ENCODE data around the gene FNDC3B.

Gene FNDC3B

DNA sequence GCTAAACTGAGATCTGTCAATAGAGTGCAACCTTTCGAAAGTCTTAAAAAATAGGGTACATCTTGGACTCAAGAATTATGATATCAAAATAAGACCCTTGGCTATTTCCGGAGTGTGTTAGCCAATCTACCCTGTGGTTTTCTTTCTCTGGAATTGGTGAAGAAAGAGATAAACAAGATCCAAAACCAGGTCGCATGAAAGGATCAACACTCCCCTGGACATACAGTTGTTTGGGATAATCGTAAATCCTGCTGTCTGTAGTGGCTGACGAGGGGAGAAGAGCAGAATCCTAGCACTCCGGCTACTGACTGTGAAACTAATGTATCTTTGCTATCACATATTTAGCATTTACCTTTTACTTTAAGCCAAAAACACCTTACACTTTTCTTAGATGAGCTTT, 30.9 kb downstream of the FNDC3B start:
- Histone ChIP-seq H3K4me1 (peaks cover 25% of the 10 kb centered on the region), H3K9me3 (no peaks in the 10 kb centered on the region; the same call in 1 of the 2 replicates), H3K36me3 (no peaks in the 10 kb centered on the region), H3K4me3 (ENCODE audit: low read depth, low read length) (no peak overlapping the region), H3K27me3 (no peaks in the 10 kb centered on the region)
- DNase-seq, result no peak
- no peak for TF ChIP-seq CTCF (IDR thresholded peaks at IDR 0.05; ENCODE audit: low read depth, low read length)

- no peak for TF ChIP-seq CTCF (IDR thresholded peaks at IDR 0.05; ENCODE audit: low read depth, low read length)
- H3K4me1 ChIP-seq, result peaks cover 24% of the 10 kb centered on the region
- H3K9me3 ChIP-seq, result no peaks in the 10 kb centered on the region; the same call in 1 of the 2 replicates
Measured at GRCh38 chr3:172070802-172071201, 31.4 kb downstream of the FNDC3B start.

DNA sequence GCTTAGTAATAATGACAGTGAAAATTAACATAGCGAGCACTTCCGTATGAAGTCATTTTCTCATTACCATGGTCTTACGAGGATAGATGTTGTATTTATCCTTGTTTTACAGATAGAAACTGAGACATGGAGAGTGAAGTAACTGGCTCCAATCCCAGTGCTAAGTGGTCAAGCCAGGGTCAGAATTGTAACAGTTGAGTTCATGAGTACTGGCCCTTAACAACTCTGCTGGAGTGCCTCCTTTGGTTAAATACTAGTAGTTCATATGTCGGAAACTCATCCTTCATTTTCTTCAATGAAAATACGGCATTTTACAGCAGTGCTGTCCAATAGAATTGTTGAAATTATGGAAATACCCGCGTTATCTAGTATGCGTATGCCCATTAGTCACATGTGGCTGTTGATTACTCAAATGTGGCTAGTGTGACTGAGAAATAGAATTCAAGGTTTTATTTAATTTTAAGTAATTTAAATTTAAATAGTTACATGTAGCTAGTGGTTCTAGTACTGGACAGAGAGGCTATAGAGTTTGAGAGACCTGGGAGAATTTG, 32.5 kb downstream of the FNDC3B start:
- TF ChIP-seq CTCF (IDR thresholded peaks at IDR 0.05; ENCODE audit: low read depth, low read length), result no peak
- Histone ChIP-seq H3K4me3 (ENCODE audit: low read depth, low read length) (no peak overlapping the region), H3K36me3 (no peaks in the 10 kb centered on the region), H3K4me1 (peaks cover 23% of the 10 kb centered on the region), H3K27me3 (no peaks in the 10 kb centered on the region), H3K9me3 (no peaks in the 10 kb centered on the region; the same call in 1 of the 2 replicates)
- DNase-seq, result no peak

More at GRCh38 chr3:172070802-172071201, 31.4 kb downstream of the FNDC3B start:
- H3K4me3 ChIP-seq (ENCODE audit: low read depth, low read length), result no peak overlapping the region
- DNase-seq, result no peak
- no peaks in the 10 kb centered on the region for H3K36me3 ChIP-seq
- no peaks in the 10 kb centered on the region for H3K27me3 ChIP-seq

DNA sequence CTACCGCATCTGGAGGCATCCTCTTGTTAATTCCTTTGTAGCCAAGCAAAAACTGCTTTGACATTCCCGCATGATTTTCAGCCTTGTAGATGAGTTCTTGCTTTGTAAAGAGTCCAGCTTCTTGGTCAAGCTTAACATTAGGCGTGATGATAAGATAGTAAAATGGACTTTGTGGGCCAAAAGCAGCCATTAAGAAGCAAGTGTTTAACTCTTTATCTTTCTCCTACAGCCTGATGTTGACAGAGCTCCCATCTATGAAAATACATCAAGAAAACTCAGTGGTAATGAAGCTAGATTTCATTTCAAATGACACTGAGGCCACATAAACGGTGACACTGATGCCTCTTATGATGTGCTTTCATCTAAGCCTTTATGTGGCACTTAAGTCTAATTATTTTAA, 33.2 kb downstream of the FNDC3B start:
- Histone ChIP-seq H3K36me3 (no peaks in the 10 kb centered on the region), H3K27me3 (no peaks in the 10 kb centered on the region), H3K9me3 (no peaks in the 10 kb centered on the region; the same call in 1 of the 2 replicates), H3K4me1 (peaks cover 21% of the 10 kb centered on the region), H3K4me3 (ENCODE audit: low read depth, low read length) (no peak overlapping the region)
- no peak for TF ChIP-seq CTCF (IDR thresholded peaks at IDR 0.05; ENCODE audit: low read depth, low read length)
- DNase-seq, result no peak

- Histone ChIP-seq H3K4me3 (ENCODE audit: low read depth, low read length) (no peak overlapping the region), H3K9me3 (no peaks in the 10 kb centered on the region; the same call in 1 of the 2 replicates), H3K36me3 (no peaks in the 10 kb centered on the region), H3K4me1 (peaks cover 21% of the 10 kb centered on the region), H3K27me3 (no peaks in the 10 kb centered on the region)
- no peak for TF ChIP-seq CTCF (IDR thresholded peaks at IDR 0.05; ENCODE audit: low read depth, low read length)
- no peak for DNase-seq
Measured at GRCh38 chr3:172073262-172073915, 34.0 kb downstream of the FNDC3B start.

- Histone ChIP-seq H3K27me3 (no peaks in the 10 kb centered on the region), H3K36me3 (no peaks in the 10 kb centered on the region), H3K4me3 (ENCODE audit: low read depth, low read length) (no peak overlapping the region), H3K9me3 (no peaks in the 10 kb centered on the region; the same call in 1 of the 2 replicates), H3K4me1 (peaks cover 16% of the 10 kb centered on the region)
- TF ChIP-seq CTCF (IDR thresholded peaks at IDR 0.05; ENCODE audit: low read depth, low read length), result no peak
- DNase-seq, result no peak
Measured at GRCh38 chr3:172074032-172074431, 34.7 kb downstream of the FNDC3B start.

All from BE2C (cell line).